Measurements from ENCODE around the gene GPM6B.

GPM6B gene

DNA sequence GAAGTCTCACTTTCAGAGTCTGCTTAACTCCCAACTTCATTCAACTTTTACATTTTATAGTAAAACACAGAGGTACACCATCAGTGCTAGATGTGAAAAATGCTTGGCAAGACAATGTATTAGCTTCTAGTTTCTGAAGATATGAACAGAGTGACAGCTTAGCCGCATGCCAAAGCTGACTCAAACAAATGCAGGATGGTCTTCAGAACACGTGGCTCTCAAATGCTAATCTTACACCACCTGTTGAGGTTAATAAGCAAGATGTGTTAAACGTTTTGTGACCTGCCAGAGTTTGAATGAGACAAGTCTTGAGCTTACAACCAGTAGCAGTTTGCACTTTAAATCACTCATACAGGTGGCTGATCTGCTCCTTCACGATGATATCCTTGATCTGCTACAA, 18.9 kb upstream of the GPM6B start:
- TF ChIP-seq CTCF (conservative IDR thresholded peaks at IDR 0.05), result no peak
- TF ChIP-seq ZFX (IDR thresholded peaks at IDR 0.05), result no peak
- H3K27ac ChIP-seq, result no peak overlapping the region

- H3K27ac ChIP-seq, result no peak overlapping the region
Observed at GRCh38 chrX:13834355-13834754, 17.5 kb upstream of the GPM6B start.

GRCh38 chrX:13829983-13830382, 13.1 kb upstream of the GPM6B start:
- H3K27ac ChIP-seq, result no peak overlapping the region
- TF ChIP-seq ZFX (IDR thresholded peaks at IDR 0.05) (no peak), CTCF (conservative IDR thresholded peaks at IDR 0.05) (no peak)

More at GRCh38 chrX:13834355-13834754, 17.5 kb upstream of the GPM6B start:
- TF ChIP-seq CTCF (conservative IDR thresholded peaks at IDR 0.05) (no peak), ZFX (IDR thresholded peaks at IDR 0.05) (no peak)

DNA sequence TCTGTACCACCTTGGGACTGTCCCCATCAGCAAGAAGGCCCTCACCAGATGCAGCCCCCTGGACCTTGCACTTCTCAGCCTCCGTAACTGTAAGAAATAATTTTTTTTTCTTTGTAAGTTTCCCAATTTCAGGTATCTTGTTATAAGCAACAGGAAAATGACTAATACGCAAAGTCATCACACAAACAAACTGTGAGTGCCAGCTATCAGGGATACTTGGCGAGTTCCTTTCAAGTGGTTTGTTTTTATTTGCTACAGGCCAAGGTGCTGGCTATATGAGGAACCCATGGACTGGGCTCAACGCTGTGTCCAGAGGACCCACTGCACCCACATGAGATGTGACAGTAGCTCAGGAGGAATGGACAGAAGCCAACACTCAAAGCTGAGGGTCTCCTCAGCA, 11.5 kb upstream of the GPM6B start:
- no peak for TF ChIP-seq ZFX (IDR thresholded peaks at IDR 0.05)
- no peak for TF ChIP-seq CTCF (conservative IDR thresholded peaks at IDR 0.05)
- no peak overlapping the region for H3K27ac ChIP-seq

DNA sequence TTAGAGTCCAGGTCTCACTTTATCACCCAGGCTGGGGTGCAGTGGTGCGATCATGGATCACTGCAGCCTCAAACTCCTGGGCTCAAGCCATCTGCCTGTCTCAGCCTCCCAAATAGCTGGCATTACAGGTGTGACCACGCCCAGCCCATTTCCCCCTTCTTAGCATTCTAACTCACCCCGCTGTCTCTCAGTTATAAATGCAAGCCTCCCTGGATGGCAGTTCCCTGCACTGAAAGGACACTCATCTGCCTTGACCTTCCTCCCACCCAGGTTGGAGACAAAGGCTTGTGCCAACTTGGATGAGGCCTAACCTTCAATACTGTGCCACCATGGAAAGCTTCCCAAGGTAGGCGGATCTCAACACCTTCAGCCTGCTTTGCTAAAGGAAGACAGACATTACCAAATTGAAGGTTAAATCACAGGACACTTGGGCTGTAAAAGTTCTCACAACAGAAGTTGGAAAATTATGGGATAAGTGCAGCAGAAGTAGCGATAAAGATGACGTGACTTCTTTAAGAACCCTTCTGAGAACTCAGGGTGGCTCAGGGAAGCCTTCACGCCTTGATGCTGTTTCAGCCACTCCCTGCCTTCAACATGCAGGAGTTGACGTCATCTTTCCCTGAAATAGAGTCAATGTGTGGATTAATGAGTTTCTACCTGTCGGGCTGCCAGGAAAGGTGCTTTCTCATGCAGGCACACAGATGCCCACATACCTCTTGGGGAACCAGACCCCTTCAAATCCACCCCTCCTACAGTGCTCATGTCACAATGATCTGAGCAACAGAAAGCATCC, 10.6 kb upstream of the GPM6B start:
- H3K27ac ChIP-seq, result no peak overlapping the region
- TF ChIP-seq ZFX (IDR thresholded peaks at IDR 0.05), result no peak
- no peak for TF ChIP-seq CTCF (conservative IDR thresholded peaks at IDR 0.05)

DNA sequence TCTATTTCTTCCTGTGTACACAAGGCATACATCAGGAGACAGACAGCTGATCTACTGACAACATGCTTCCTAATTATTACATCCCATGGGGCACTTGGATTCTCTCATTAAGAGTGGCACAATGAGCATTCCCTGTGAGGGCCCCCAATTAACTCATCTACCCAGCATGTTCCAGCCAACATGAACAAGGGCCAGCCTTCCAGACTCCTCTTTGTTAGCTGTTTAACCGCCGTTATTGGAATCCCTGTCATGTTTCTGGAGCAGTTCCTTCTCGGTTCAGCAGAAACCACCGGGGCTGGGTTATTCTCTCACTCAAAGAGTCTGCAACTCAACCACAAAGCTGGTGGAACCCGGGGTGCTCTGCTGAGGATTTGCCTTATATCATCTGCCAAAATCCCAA, 9.9 kb upstream of the GPM6B start:
- H3K27ac ChIP-seq, result no peak overlapping the region
- no peak for TF ChIP-seq CTCF (conservative IDR thresholded peaks at IDR 0.05)
- no peak for TF ChIP-seq ZFX (IDR thresholded peaks at IDR 0.05)

DNA sequence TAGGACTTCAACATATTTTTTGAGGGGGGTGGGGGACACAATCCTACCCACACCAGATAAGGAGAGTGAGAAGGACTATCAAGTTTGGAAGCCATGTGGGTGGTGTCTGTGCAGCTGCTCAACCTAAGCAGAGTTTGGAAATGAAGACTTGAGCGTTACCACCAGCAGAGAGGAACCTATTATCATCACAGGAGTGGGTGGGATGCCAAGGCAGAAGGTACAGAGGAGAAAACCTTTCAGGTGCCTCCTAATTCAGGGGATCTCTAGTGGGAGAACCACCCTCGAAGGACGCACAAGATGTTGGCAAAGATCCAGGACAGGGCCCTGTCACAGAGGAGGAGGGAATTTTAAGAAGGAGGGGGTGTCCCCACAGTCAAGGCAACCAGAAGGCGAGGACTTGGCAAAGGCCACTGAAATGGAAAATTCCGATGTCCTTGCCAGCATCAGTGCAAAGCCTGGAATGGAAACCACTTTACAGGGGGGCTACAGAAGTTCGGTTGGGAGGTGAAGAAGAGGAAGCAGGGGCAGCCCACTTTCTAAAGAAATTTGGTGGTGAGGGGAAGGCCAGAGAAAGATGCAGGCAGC, 8.4 kb upstream of the GPM6B start:
- no peak overlapping the region for H3K27ac ChIP-seq
- TF ChIP-seq CTCF (conservative IDR thresholded peaks at IDR 0.05) (no peak), ZFX (IDR thresholded peaks at IDR 0.05) (no peak)

Data from C4-2B (cell line).